GM23338 (cell line): ENCODE measurements around the gene TMEM44. TPM values are rescaled to one million over a fixed set of nuclear protein-coding genes. Genes with fewer than 3 reads are reported as not detected.

Experiments used
- ATAC-seq: fragments of 200-7000 bp; cut with Tn5 transposase; 3 replicates; pipeline ENCODE4 v1.9.1; 2020
- DNase-seq: peaks from one replicate; pipeline ENCODE4 v3.0.0-alpha.2; 2015; ENCODE audit warnings: low spot score
- H2AFZ ChIP-seq: fragments of 200-600 bp; sonication (generic); 2 replicates; pipeline ENCODE4 v1.8.0; 2016; ENCODE audit warnings: antibody characterized with exemption, mild to moderate bottlenecking, moderate library complexity
- H3F3A ChIP-seq: fragments of 200-600 bp; sonication (generic); replicated peaks from 2 replicates; pipeline ENCODE4 v1.8.0; 2017; ENCODE audit warnings: antibody characterized with exemption, mixed run types, low read depth
- H3K27ac ChIP-seq: fragments of 200-600 bp; sonication (generic); 2 replicates; pipeline ENCODE4 v1.6.1; 2016; ENCODE audit warnings: low read depth
- H3K27me3 ChIP-seq: fragments of 200-600 bp; sonication (generic); 2 replicates; pipeline ENCODE4 v1.8.0; 2016; ENCODE audit warnings: mild to moderate bottlenecking, mixed run types, moderate library complexity; ENCODE audit not compliant: insufficient read depth
- H3K36me3 ChIP-seq: fragments of 200-600 bp; sonication (generic); 2 replicates; pipeline ENCODE4 v1.8.0; 2016; ENCODE audit warnings: mild to moderate bottlenecking; ENCODE audit not compliant: insufficient read depth
- H3K4me1 ChIP-seq: fragments of 200-600 bp; sonication (generic); 2 replicates; pipeline ENCODE4 v1.8.0; 2016; ENCODE audit warnings: mild to moderate bottlenecking, moderate library complexity; ENCODE audit not compliant: insufficient read depth
- H3K4me2 ChIP-seq: fragments of 200-600 bp; sonication (generic); 2 replicates; pipeline ENCODE4 v1.7.1; 2017; ENCODE audit warnings: mixed run types
- H3K4me3 ChIP-seq: fragments of 200-600 bp; sonication (generic); 2 replicates; pipeline ENCODE4 v1.6.1; 2016; ENCODE audit warnings: mixed run types
- H3K79me2 ChIP-seq: fragments of 200-600 bp; sonication (generic); replicated peaks from 2 replicates; pipeline ENCODE4 v1.8.0; 2017; ENCODE audit warnings: mild to moderate bottlenecking; ENCODE audit not compliant: insufficient read depth
- H3K9me2 ChIP-seq: fragments of 200-600 bp; sonication (generic); 2 replicates; pipeline ENCODE4 v1.8.0; 2017; ENCODE audit not compliant: insufficient read depth
- H4K20me1 ChIP-seq: fragments of 200-600 bp; sonication (generic); replicated peaks from 2 replicates; pipeline ENCODE4 v1.8.0; 2017; ENCODE audit warnings: mild to moderate bottlenecking; ENCODE audit not compliant: insufficient read depth
- H3K27ac Mint-ChIP-seq: 2 replicates; pipeline ENCODE4 v1.8.0; 2020; ENCODE audit warnings: inconsistent platforms, mild to moderate bottlenecking, moderate library complexity, mixed read lengths
- H3K27me3 Mint-ChIP-seq: 3 replicates; pipeline ENCODE4 v1.8.0; 2022; ENCODE audit warnings: low read depth, mild to moderate bottlenecking, moderate library complexity, mixed read lengths, inconsistent platforms; ENCODE audit not compliant: insufficient read depth, poor library complexity
- H3K36me3 Mint-ChIP-seq: 3 replicates; pipeline ENCODE4 v1.8.0; 2021; ENCODE audit warnings: low read depth, mild to moderate bottlenecking, inconsistent platforms, moderate library complexity, mixed read lengths
- H3K4me1 Mint-ChIP-seq: 3 replicates; pipeline ENCODE4 v1.8.0; 2020; ENCODE audit warnings: mild to moderate bottlenecking, inconsistent platforms, mixed read lengths
- H3K4me3 Mint-ChIP-seq: 3 replicates; pipeline ENCODE4 v1.8.0; 2021; ENCODE audit warnings: moderate library complexity, mild to moderate bottlenecking, inconsistent platforms, mixed read lengths
- H3K9me3 Mint-ChIP-seq: 3 replicates; pipeline ENCODE4 v1.8.0; 2020; ENCODE audit warnings: moderate library complexity, mild to moderate bottlenecking, inconsistent platforms, mixed read lengths
- CREB1 ChIP-seq: fragments of 250-450 bp; sonication (Bioruptor Pico); IDR thresholded peaks from 2 replicates; pipeline ENCODE4 v1.5.0; 2020; ENCODE audit warnings: low read depth, mild to moderate bottlenecking, moderate library complexity
- POLR2AphosphoS5 ChIP-seq: IDR thresholded peaks from 2 replicates; pipeline ENCODE4 v1.6.1; 2016; ENCODE audit warnings: antibody characterized with exemption, low read depth
- STAT1 ChIP-seq: IDR thresholded peaks from one replicate; pipeline ENCODE4 v1.6.1; 2016; ENCODE audit warnings: antibody characterized with exemption; ENCODE audit not compliant: unreplicated experiment
- ZNF331 ChIP-seq: fragments of 250-450 bp; sonication (Bioruptor Pico); IDR thresholded peaks from 2 replicates; pipeline ENCODE4 v1.5.0; 2020; ENCODE audit warnings: low read depth, mild to moderate bottlenecking, moderate library complexity
- polyA plus RNA-seq: library from polyadenylated mRNA; unstranded; fragments of >200 nt; fragmentation: Nextera tagmentation; extraction: Ambion mirVana; gene quantifications from 2 replicates; pipeline ENCODE4 v1.2.1, GENCODE V29; 2016
- total RNA-seq: library from RNA; depleted of rRNA; stranded (reverse); fragments of >200 nt; shearing (Covaris generic); gene quantifications from 2 replicates; pipeline ENCODE4 v1.2.3, GENCODE V29; 2014
- TF ChIP-seq, protein P1 (sequence below), 2 experiments: fragments of 200-600 bp in 1 of 2; sonication (generic) in 1 of 2; conservative IDR thresholded peaks; 2 replicates each; pipeline versions ENCODE4 v1.5.1 to v1.6.1; 2016 to 2017; ENCODE audit warnings: antibody characterized with exemption in 2 of 2, low read depth in 2 of 2, mild to moderate bottlenecking in 2 of 2, moderate library complexity in 1 of 2
- TF ChIP-seq, protein P2 (sequence below): IDR thresholded peaks from one replicate; pipeline ENCODE4 v1.6.1; 2018; ENCODE audit warnings: antibody characterized with exemption; ENCODE audit not compliant: unreplicated experiment

The TMEM44 gene
- total and polyA plus RNA-seq, 2 experiments from 2014 or later, result 10.0 to 10.5 TPM

DNA sequence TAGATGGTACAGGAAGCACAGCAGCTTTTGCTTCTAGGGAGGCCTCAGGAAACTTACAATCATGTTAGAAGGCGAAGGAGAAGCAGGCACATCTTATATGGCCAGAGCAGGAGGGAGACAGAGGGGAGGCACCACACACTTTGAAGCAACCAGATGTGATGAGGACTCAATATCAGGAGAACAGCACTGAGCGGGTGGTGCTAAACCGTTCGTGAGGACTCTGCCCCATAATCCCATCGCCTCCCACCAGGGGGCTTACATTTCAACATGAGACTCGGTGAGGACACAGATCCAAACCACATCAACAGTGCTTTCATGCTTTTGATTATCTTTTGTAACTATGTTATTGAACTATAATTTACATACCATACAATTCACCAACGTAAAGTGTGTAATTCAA, 7.6 kb upstream of the TMEM44 start:
- ATAC-seq (peak; percentile 55), DNase-seq (peak; percentile 71)
- H3K4me3 ChIP-seq, result no peak overlapping the region
- no peaks in the 10 kb centered on the region for H3F3A ChIP-seq
- no peak for TF ChIP-seq CREB1 (CRISPR knock-in tag)
- TF ChIP-seq, protein P1, sequence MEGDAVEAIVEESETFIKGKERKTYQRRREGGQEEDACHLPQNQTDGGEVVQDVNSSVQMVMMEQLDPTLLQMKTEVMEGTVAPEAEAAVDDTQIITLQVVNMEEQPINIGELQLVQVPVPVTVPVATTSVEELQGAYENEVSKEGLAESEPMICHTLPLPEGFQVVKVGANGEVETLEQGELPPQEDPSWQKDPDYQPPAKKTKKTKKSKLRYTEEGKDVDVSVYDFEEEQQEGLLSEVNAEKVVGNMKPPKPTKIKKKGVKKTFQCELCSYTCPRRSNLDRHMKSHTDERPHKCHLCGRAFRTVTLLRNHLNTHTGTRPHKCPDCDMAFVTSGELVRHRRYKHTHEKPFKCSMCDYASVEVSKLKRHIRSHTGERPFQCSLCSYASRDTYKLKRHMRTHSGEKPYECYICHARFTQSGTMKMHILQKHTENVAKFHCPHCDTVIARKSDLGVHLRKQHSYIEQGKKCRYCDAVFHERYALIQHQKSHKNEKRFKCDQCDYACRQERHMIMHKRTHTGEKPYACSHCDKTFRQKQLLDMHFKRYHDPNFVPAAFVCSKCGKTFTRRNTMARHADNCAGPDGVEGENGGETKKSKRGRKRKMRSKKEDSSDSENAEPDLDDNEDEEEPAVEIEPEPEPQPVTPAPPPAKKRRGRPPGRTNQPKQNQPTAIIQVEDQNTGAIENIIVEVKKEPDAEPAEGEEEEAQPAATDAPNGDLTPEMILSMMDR (conservative IDR thresholded peaks at IDR 0.05; ENCODE audit: low read depth in 2 of 2), result peak; percentile 43 to 48
- no peaks in the 10 kb centered on the region for H3K79me2 ChIP-seq
- H3K9me2 ChIP-seq, result no peaks in the 10 kb centered on the region
- H4K20me1 ChIP-seq, result peaks cover 3% of the 10 kb centered on the region
- H3K36me3 Mint-ChIP-seq, result peaks cover 52% of the 10 kb centered on the region
- H3K4me1 ChIP-seq, result no peaks in the 10 kb centered on the region
- H3K4me2 ChIP-seq, result no peak overlapping the region
- no peak overlapping the region for H3K27ac ChIP-seq
- no peak overlapping the region for H3K4me3 Mint-ChIP-seq
- H3K4me1 Mint-ChIP-seq, result no peaks in the 10 kb centered on the region; the same call in 2 of the 3 replicates
- H3K27me3 ChIP-seq, result no peaks in the 10 kb centered on the region
- H3K27ac Mint-ChIP-seq, result no peak overlapping the region
- no peaks in the 10 kb centered on the region; the same call in 2 of the 3 replicates for H3K9me3 Mint-ChIP-seq
- H2AFZ ChIP-seq, result no peak overlapping the region
- no peaks in the 10 kb centered on the region for H3K27me3 Mint-ChIP-seq
- peaks cover 17% of the 10 kb centered on the region for H3K36me3 ChIP-seq

DNA sequence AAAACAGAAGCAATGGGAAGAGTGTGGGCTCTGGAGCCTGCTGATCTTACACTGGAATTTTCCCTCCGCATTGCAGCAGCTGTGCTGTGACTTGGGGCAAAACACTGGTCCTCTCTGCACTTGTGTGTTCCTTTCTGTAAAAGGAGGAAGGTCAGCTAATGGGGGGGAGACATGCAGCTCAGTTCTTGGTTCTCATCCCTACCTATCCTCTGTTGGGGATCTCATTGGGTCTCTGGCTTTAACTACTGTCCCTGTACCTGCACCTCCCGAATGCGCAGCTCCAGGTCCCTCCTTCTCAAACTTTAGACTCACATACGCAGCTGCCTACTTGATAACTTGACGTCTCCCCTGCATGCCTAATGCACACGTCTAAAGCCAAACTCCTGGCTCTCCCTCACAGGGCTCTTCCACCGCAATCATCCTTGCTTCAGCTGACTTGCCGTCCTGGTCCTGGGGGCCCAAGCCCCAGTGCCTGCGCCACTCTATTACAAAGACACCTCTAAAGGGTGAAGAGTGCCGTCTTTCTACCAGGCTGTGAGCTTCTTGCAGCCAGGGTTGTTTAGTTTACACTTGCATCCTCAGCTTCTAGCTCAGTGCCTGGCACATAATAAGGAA, 5.9 kb upstream of the TMEM44 start:
- Mint-ChIP-seq H3K4me3 (no peak overlapping the region), H3K9me3 (no peaks in the 10 kb centered on the region; the same call in 2 of the 3 replicates), H3K36me3 (peaks cover 37% of the 10 kb centered on the region), H3K27me3 (no peaks in the 10 kb centered on the region), H3K4me1 (no peaks in the 10 kb centered on the region; the same call in 2 of the 3 replicates), H3K27ac (peak overlapping the region; percentile 5)
- H3K36me3 ChIP-seq, result peaks cover 13% of the 10 kb centered on the region
- no peak for DNase-seq
- H4K20me1 ChIP-seq, result no peaks in the 10 kb centered on the region; the same call in 1 of the 2 replicates
- no peak overlapping the region for H3K4me2 ChIP-seq
- H3K4me3 ChIP-seq, result no peak overlapping the region
- no peaks in the 10 kb centered on the region for H3F3A ChIP-seq
- H3K4me1 ChIP-seq, result 0 out of 2 replicates have a peak, but pooled peaks cover under 1% of the 10 kb centered on the region
- H2AFZ ChIP-seq, result no peak overlapping the region
- H3K27ac ChIP-seq, result no peak overlapping the region
- ATAC-seq, result no peak
- no peaks in the 10 kb centered on the region for H3K27me3 ChIP-seq
- no peaks in the 10 kb centered on the region for H3K9me2 ChIP-seq
- H3K79me2 ChIP-seq, result no peaks in the 10 kb centered on the region
- TF ChIP-seq ZNF331 (CRISPR knock-in tag) (no peak), STAT1 (no peak), POLR2AphosphoS5 (no peak)
- TF ChIP-seq, protein P1 (conservative IDR thresholded peaks at IDR 0.05; ENCODE audit: low read depth in 2 of 2), result no peak
- TF ChIP-seq, protein P2, sequence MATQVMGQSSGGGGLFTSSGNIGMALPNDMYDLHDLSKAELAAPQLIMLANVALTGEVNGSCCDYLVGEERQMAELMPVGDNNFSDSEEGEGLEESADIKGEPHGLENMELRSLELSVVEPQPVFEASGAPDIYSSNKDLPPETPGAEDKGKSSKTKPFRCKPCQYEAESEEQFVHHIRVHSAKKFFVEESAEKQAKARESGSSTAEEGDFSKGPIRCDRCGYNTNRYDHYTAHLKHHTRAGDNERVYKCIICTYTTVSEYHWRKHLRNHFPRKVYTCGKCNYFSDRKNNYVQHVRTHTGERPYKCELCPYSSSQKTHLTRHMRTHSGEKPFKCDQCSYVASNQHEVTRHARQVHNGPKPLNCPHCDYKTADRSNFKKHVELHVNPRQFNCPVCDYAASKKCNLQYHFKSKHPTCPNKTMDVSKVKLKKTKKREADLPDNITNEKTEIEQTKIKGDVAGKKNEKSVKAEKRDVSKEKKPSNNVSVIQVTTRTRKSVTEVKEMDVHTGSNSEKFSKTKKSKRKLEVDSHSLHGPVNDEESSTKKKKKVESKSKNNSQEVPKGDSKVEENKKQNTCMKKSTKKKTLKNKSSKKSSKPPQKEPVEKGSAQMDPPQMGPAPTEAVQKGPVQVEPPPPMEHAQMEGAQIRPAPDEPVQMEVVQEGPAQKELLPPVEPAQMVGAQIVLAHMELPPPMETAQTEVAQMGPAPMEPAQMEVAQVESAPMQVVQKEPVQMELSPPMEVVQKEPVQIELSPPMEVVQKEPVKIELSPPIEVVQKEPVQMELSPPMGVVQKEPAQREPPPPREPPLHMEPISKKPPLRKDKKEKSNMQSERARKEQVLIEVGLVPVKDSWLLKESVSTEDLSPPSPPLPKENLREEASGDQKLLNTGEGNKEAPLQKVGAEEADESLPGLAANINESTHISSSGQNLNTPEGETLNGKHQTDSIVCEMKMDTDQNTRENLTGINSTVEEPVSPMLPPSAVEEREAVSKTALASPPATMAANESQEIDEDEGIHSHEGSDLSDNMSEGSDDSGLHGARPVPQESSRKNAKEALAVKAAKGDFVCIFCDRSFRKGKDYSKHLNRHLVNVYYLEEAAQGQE, result no peak
